K562 (cell line): Measurements from ENCODE around the gene MAST4. TPM values are rescaled to one million over a fixed set of nuclear protein-coding genes. Genes with fewer than 3 reads are reported as not detected.

Experiments used
- ATAC-seq: fragments of 200-7000 bp; cut with Tn5 transposase; 3 replicates; pipeline ENCODE4 v1.9.1; 2020; ENCODE audit warnings: moderate library complexity
- BruUV-seq: library from RNA; stranded (reverse); fragments of 400-500 nt; replicated peaks from 2 replicates; lab custom pipeline; 2021; lab: Mats Ljungman, UMichigan
- CTCF ChIA-PET: fragments of 300-600 bp; formaldehyde crosslinking; extraction: SDS; loops from one replicate; lab custom pipeline; 2021; ENCODE audit warnings: low intra/inter-chr PET ratio; lab: Yijun Ruan, JAX
- POLR2A ChIA-PET: fragments of 300-600, 350-650 bp; sonication (Branson Sonifier 250); formaldehyde crosslinking; extraction: SDS; loops from one replicate; lab custom pipeline; 2021; ENCODE audit warnings: antibody characterized with exemption, inconsistent platforms; lab: Yijun Ruan, JAX
- DNase-seq, 4 experiments: peaks; one replicate each; pipeline versions ENCODE4 v3.0.0 to v3.0.0-alpha.2; 2011 to 2018; ENCODE audit warnings: low spot score in 3 of 4, mixed read lengths in 3 of 4; ENCODE audit errors: extremely low read depth in 1 of 4
- FAIRE-seq: peaks from 2 replicates; lab custom pipeline; 2011; peaks lifted over from hg19 to GRCh38; lab: Jason Lieb, UNC
- H2AFZ ChIP-seq: 2 replicates; pipeline ENCODE4 v1.6.0; 2011; ENCODE audit warnings: low read depth, low read length, control low read depth, inconsistent platforms
- H3K27ac ChIP-seq: fragments of 200-600 bp; 3 replicates; pipeline ENCODE4 v1.8.0; 2011; ENCODE audit warnings: low read depth, mild to moderate bottlenecking, control low read depth, inconsistent platforms, low read length, moderate library complexity, mixed read lengths; ENCODE audit errors: extremely low read depth
- H3K27me3 ChIP-seq, 2 experiments: fragments of 300-600 bp in 1 of 2; 2 replicates in 1 of 2; 3 replicates in 1 of 2; pipeline versions ENCODE4 v1.6.0 to v1.8.0; 2011; ENCODE audit warnings: inconsistent platforms in 2 of 2, low read length in 2 of 2, mild to moderate bottlenecking in 1 of 2, mixed read lengths in 1 of 2, moderate library complexity in 1 of 2; ENCODE audit not compliant: control insufficient read depth in 2 of 2, insufficient read depth in 2 of 2
- H3K36me3 ChIP-seq: fragments of 300-600 bp; 3 replicates; pipeline ENCODE4 v1.8.0; 2011; ENCODE audit warnings: mild to moderate bottlenecking, low read length, inconsistent platforms; ENCODE audit not compliant: control insufficient read depth, insufficient read depth
- H3K4me1 ChIP-seq, 2 experiments: fragments of 200-600 bp in 1 of 2; replicated peaks in 1 of 2; 2 replicates in 1 of 2; 3 replicates in 1 of 2; pipeline versions ENCODE4 v1.5.1 to v1.8.0; 2011; ENCODE audit warnings: inconsistent platforms in 2 of 2, low read length in 2 of 2, mild to moderate bottlenecking in 1 of 2, mixed read lengths in 1 of 2, moderate library complexity in 1 of 2; ENCODE audit not compliant: control insufficient read depth in 2 of 2, insufficient read depth in 2 of 2
- H3K4me2 ChIP-seq: 2 replicates; pipeline ENCODE4 v1.6.1; 2011; ENCODE audit warnings: low read length, control low read depth, inconsistent platforms, mixed read lengths; ENCODE audit not compliant: insufficient read depth
- H3K4me3 ChIP-seq: fragments of 200-600 bp; sonication (generic), shearing (Covaris generic); 2 replicates; pipeline ENCODE4 v1.5.1; 2016; ENCODE audit warnings: control low read depth, inconsistent platforms
- H3K79me2 ChIP-seq: fragments of 200-600 bp; 3 replicates; pipeline ENCODE4 v1.8.0; 2011; ENCODE audit warnings: low read length, inconsistent platforms; ENCODE audit not compliant: control insufficient read depth, insufficient read depth
- H3K9ac ChIP-seq, 2 experiments: 2 replicates each; pipeline versions ENCODE4 v1.6.0 to v1.6.1; 2011; ENCODE audit warnings: low read depth in 2 of 2, low read length in 2 of 2, control low read depth in 1 of 2, inconsistent platforms in 1 of 2, mild to moderate bottlenecking in 1 of 2, mixed read lengths in 1 of 2; ENCODE audit not compliant: insufficient read depth in 1 of 2
- H3K9me1 ChIP-seq: one replicate; pipeline ENCODE4 v1.6.0; 2011; ENCODE audit warnings: inconsistent platforms, mild to moderate bottlenecking, low read length, moderate library complexity; ENCODE audit not compliant: control insufficient read depth, insufficient read depth
- H3K9me3 ChIP-seq: replicated peaks from 2 replicates; pipeline ENCODE4 v1.5.1; 2011; ENCODE audit warnings: low read depth, low read length, inconsistent platforms; ENCODE audit not compliant: control insufficient read depth, insufficient read depth
- H4K20me1 ChIP-seq: replicated peaks from 2 replicates; pipeline ENCODE4 v1.6.1; 2011; ENCODE audit warnings: low read length, inconsistent platforms, mixed read lengths; ENCODE audit not compliant: control insufficient read depth, insufficient read depth
- CREBBP ChIP-seq: IDR thresholded peaks from one replicate; pipeline ENCODE4 v1.6.1; 2012; ENCODE audit warnings: low read depth, mild to moderate bottlenecking, control low read depth, inconsistent platforms, low read length
- FOXJ3 ChIP-seq: sonication (generic); formaldehyde crosslinking; IDR thresholded peaks from 2 replicates; pipeline ENCODE4 v1.4.0; 2020; ENCODE audit warnings: mild to moderate bottlenecking, missing genetic modification reagents
- KDM1A ChIP-seq, 2 experiments: fragments of 450-650 bp; IDR thresholded peaks; 2 replicates each; pipeline ENCODE4 v1.6.1; 2016; ENCODE audit warnings: mild to moderate bottlenecking in 2 of 2
- KHSRP ChIP-seq: fragments of 450-650 bp; IDR thresholded peaks from 2 replicates; pipeline ENCODE4 v1.6.1; 2017
- NCOA6 ChIP-seq: fragments of 450-650 bp; IDR thresholded peaks from 2 replicates; pipeline ENCODE4 v1.6.1; 2017; ENCODE audit warnings: mild to moderate bottlenecking
- NFATC3 ChIP-seq: fragments of 450-650 bp; IDR thresholded peaks from 2 replicates; pipeline ENCODE4 v1.6.1; 2017; ENCODE audit warnings: mild to moderate bottlenecking
- SMC3 ChIP-seq: conservative IDR thresholded peaks from 2 replicates; pipeline ENCODE4 v1.6.1; 2011; ENCODE audit warnings: low read depth, low read length, improper control_type of control experiment; ENCODE audit not compliant: insufficient read depth
- THRA ChIP-seq: fragments of 450-650 bp; IDR thresholded peaks from 2 replicates; pipeline ENCODE4 v1.6.1; 2017; ENCODE audit warnings: mild to moderate bottlenecking, moderate library complexity
- TOE1 ChIP-seq, 2 experiments: fragments of 450-650 bp in 1 of 2; sonication (generic) in 1 of 2; formaldehyde crosslinking in 1 of 2; IDR thresholded peaks; 2 replicates each; pipeline versions ENCODE4 v1.7.1 to v1.8.0; 2016 to 2022; ENCODE audit warnings: borderline replicate concordance in 2 of 2, mild to moderate bottlenecking in 2 of 2, antibody characterized with exemption in 1 of 2, inconsistent platforms in 1 of 2, low read depth in 1 of 2, missing genetic modification reagents in 1 of 2, moderate library complexity in 1 of 2
- ZKSCAN8 ChIP-seq: fragments of 200-800 bp; sonication (Bioruptor generic); IDR thresholded peaks from 2 replicates; pipeline ENCODE4 v1.6.1; 2016; ENCODE audit warnings: missing genetic modification characterization, missing compliant biosample characterization
- ZNF280B ChIP-seq: fragments of 250-450 bp; sonication (Bioruptor Pico); IDR thresholded peaks from 2 replicates; pipeline ENCODE4 v1.5.1; 2021; ENCODE audit warnings: mild to moderate bottlenecking
- ZNF407 ChIP-seq: fragments of 450-650 bp; IDR thresholded peaks from 2 replicates; pipeline ENCODE4 v1.6.1; 2016; ENCODE audit warnings: low read depth
- ZNF764 ChIP-seq: fragments of 250-450 bp; sonication (Bioruptor Pico); IDR thresholded peaks from 2 replicates; pipeline ENCODE4 v1.4.0; 2020; ENCODE audit warnings: low read depth, mild to moderate bottlenecking, moderate library complexity
- WGBS: fragments of 100-300 bp; shearing (Covaris generic); methylation state at CpG from one replicate; pipeline ENCODE4 v1.1.6; 2016; ENCODE audit warnings: low coverage, mixed read lengths; ENCODE audit not compliant: insufficient coverage; ENCODE audit errors: missing lambda C conversion rate; 5-methylcytosine and 5-hydroxymethylcytosine counted together
- in situ Hi-C: fragments of 300-500 bp; cut with MboI; formaldehyde crosslinking; loops from 4 replicates; pipeline ENCODE4 v1.15.0; 2018; ENCODE audit warnings: inconsistent platforms, mixed read lengths
- intact Hi-C: fragments of 100-400 bp; cut with micrococcal nuclease; formaldehyde crosslinking; loops from 2 replicates; pipeline ENCODE4 v1.14.2; 2022
- polyA plus RNA-seq, 8 experiments: library from polyadenylated mRNA; depleted of rRNA in 4 of 8; stranded (reverse) in 5 of 8; unstranded in 3 of 8; fragments of >200 nt; fragmentation: Nextera tagmentation in 2 of 8; fragmentation: Illumina TruSeq in 1 of 8; extraction: Ambion mirVana in 2 of 8; extraction: Trizol in 1 of 8; gene quantifications; 2 replicates each; pipeline versions ENCODE4 v1.2.1 to v1.2.3, GENCODE V29; 2011 to 2014; ENCODE audit warnings: inconsistent platforms in 1 of 8, missing spikeins in 1 of 8
- total RNA-seq, 7 experiments: library from RNA; depleted of rRNA in 6 of 7; stranded (reverse); fragments of >200 nt in 6 of 7; fragmentation: Illumina TruSeq in 2 of 7; extraction: Trizol in 2 of 7; gene quantifications; 2 replicates each; pipeline versions ENCODE4 v1.2.1 to v1.2.3, GENCODE V29; 2011 to 2021; ENCODE audit warnings: low replicate concordance in 1 of 7

MAST4 gene
- total and polyA plus RNA-seq, 9 of the 15 experiments (the other 6 are each of a cell fraction or from before 2014, with no cell fraction given) = 0.88 to 10.1 (median 5.2) TPM

- intact Hi-C loops = loop anchor here (5.0 kb wide), 1 partner anchor 342 kb away; no protein-coding TSS in a partner anchor
- ChIA-PET CTCF (no interaction called here), POLR2A (no interaction called here)
- H3K4me1 ChIP-seq = no peaks in the 10 kb centered on the region
- in situ Hi-C loops = no loop called here
- H3K4me2 ChIP-seq = no peak overlapping the region
- FAIRE-seq = no peak
- H3K4me3 ChIP-seq = no peak overlapping the region
- no peaks in the 10 kb centered on the region for H3K79me2 ChIP-seq
- no peaks in the 10 kb centered on the region for H3K9me1 ChIP-seq
- H4K20me1 ChIP-seq = no peaks in the 10 kb centered on the region; the same call in 1 of the 2 replicates
- DNase-seq = no peak
- H3K36me3 ChIP-seq = no peaks in the 10 kb centered on the region
- no peak overlapping the region for H3K9ac ChIP-seq
- H3K9me3 ChIP-seq = no peaks in the 10 kb centered on the region
- H2AFZ ChIP-seq = no peak overlapping the region
- 2% methylated on average over 6 of the region's 6 CpGs for WGBS
- H3K27me3 ChIP-seq = peaks cover 2 to 12% of the 10 kb centered on the region in 2 experiments; a peak in 2 of 5 replicates
- no peak overlapping the region for H3K27ac ChIP-seq
- ATAC-seq = no peak
- no TSS peak for BruUV-seq
- TF ChIP-seq KHSRP = no peak
- no peak for TF ChIP-seq CREBBP
- no peak for TF ChIP-seq ZNF280B (CRISPR knock-in tag)
- TF ChIP-seq ZNF764 (CRISPR knock-in tag) = no peak
- TF ChIP-seq ZKSCAN8 (CRISPR knock-in tag) = no peak
- no peak for TF ChIP-seq SMC3
- TF ChIP-seq TOE1 (IDR thresholded peaks at IDR 0.05; ENCODE audit: borderline replicate concordance) = no peak
- no peak for TF ChIP-seq TOE1 (CRISPR knock-in tag; IDR thresholded peaks at IDR 0.05; ENCODE audit: borderline replicate concordance, low read depth)
- TF ChIP-seq NFATC3 = no peak
- no peak for TF ChIP-seq NCOA6
- TF ChIP-seq ZNF407 = no peak
- no peak for TF ChIP-seq KDM1A (IDR thresholded peaks at IDR 0.05)
- TF ChIP-seq THRA = no peak
- TF ChIP-seq FOXJ3 (CRISPR knock-in tag) = no peak
These were observed 214.0 kb downstream of the MAST4 start for GRCh38 chr5:66810151-66810550.
